GM12891 (cell line): ENCODE measurements around the gene NKX6-2.

ENCODE experiments used
- POLR2A ChIP-seq: IDR thresholded peaks from 2 replicates; pipeline ENCODE4 v1.6.1; 2011; ENCODE audit warnings: low read depth, low read length, control low read depth
- SPI1 ChIP-seq: IDR thresholded peaks from 2 replicates; pipeline ENCODE4 v1.6.1; 2011; ENCODE audit warnings: low read depth, low read length, control low read depth
- TAF1 ChIP-seq: IDR thresholded peaks from 2 replicates; pipeline ENCODE4 v1.6.1; 2011; ENCODE audit warnings: low read depth, low read length, control low read depth

- no peak for TF ChIP-seq POLR2A
- no peak for TF ChIP-seq TAF1
- no peak for TF ChIP-seq SPI1
These were observed 33.0 kb downstream of the NKX6-2 start for GRCh38 chr10:132752961-132753360.
